ENCODE results near the gene MDH1B.
"Not testable (repeated sequence)": the region's sequence is repeated elsewhere in the genome, so short reads cannot be mapped to it uniquely, and the experiment has no call there.

MDH1B gene

GRCh38 chr2:206766057-206766930, 1.2 kb upstream of the MDH1B start:
- no peak for DNase-seq

DNA sequence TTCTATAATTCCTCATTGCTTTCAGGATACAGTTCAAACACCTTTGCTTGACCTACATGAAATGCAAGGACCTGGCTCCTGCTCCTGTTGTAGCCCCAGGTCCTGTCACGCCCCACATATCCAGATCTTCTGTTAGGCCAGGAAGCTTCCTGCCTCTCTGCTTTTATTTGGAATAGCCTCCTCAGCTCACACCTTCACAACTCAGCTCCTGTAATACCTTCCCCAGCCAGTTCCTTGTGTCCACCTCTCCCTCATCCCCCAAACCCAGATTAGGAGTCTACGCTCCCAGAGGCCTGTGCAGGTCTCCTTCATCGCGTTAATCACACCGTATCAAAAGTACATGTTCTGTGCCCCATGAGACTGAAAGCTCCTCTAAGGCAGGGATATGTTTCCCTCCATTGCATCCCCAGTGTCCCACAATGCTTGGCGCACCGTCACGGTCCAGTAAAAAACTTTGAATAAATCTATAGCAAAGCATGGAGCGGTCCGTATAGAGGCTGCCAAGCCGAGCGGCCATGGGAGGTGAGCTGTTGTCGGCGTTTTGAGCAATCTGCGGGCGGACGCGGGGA, 371 bp downstream of the MDH1B start:
- no peak for DNase-seq

GRCh38 chr2:206756816-206757215, 8.3 kb downstream of the MDH1B start:
- no peak for DNase-seq

DNA sequence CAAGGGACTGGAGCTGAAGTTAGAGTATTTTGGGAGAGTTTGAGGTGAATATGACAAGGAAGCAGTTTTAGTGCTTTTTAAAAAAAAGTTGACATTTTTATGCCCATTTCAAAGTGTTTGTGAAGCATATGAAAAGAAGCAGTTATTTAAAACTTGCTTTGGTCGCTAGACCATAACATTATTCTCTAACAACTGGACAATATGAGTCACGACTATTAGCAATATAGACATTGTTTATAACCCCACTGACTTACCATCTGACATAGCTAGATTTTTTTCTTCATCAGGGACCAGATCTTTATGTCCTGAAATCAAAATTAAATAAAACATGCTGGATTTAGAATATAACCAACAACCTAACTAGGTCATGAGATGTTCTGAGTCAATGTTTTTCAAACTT, 24.3 kb downstream of the MDH1B start:
- DNase-seq = no peak

GRCh38 chr2:206739271-206739670, 25.9 kb downstream of the MDH1B start:
- DNase-seq = no peak

DNA sequence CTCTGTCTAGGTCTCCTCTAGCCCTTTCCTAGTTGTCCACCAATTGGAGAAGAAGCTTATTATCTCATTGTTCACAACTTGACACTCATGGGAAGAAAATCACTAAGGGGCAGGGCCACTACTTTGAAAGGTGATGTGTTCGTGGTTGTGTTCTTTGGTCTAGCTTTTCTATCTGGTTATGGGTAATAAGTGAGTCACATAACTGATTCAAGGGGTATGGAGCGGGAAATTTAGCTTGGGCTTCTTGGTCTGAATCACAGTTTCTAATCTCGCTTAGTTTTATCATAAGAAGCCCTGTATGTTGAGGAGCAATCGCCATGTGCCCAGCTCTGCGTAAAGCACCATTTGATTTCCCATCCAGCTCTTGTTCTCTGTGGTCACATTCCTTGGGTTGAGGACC, 28.2 kb downstream of the MDH1B start:
- no peak for DNase-seq

DNA sequence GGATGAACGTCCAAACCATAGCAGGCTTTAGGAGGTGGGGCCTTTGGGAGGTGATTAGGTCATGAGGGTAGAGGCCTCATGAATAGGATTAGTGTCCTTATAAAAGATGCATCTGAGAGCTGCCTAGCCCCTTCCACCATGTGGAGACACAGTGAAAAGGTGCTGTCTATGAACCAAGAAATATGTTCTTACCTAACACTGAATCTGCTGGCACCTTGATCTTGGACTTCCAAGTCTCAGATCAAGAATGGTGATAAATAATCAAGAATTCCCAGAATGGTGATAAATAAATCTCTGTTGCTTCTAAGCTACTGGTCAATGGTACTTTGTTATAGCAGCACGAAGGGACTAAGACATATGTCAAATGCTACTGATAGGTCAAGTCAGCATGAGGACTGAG, 31.8 kb downstream of the MDH1B start:
- no peak for DNase-seq

GRCh38 chr2:206728277-206729199, 36.6 kb downstream of the MDH1B start:
- no peak for DNase-seq

DNA sequence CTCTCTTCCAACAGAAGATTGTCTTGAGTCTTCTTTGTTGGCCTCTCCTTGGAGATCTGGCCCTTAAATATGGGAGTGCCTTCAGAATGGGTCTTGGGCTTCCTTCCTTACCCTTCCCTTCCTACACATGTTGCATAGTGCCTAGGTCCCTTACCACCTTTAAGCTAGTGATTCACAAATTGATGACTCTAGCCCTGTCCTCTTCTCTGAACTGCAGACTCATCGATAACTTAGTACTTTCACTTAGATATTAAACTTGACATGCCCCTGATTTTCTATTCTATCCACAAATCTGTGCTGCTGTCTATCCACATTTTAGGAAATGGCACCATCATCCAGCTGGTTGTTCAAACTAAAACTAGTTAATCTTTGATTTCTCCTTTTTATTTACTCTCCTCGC, 37.8 kb downstream of the MDH1B start:
- no peak for DNase-seq

- DNase-seq = no peak
Measured at GRCh38 chr2:206723288-206723687, 41.8 kb downstream of the MDH1B start.

GRCh38 chr2:206721256-206721920, 43.7 kb downstream of the MDH1B start:
- DNase-seq = no peak

DNA sequence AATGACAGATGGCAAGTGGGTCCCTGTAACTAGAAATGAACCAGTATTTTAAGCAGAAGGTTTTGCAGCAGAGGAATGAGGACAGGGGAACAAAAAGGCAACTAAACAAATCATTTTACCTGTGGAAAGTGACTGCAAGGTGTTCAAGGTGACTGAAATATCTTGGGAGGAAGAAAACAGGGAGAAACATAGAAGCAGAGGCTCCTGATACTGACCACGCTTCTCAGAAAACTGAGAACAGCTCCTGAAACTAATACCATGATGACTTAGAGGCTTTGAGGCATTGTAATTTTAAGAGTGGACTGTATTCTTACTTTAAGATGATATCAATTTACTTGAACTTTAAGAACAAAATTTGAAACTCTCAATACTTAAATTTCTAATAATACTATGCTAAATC, 46.8 kb downstream of the MDH1B start, which contains the start of gene DYTN:
TSS of gene DYTN (minus strand) at position 101 of the 400 bp plus-strand sequence. CDS start 117 bp downstream, outside the sequence.
- no peak for DNase-seq

DNA sequence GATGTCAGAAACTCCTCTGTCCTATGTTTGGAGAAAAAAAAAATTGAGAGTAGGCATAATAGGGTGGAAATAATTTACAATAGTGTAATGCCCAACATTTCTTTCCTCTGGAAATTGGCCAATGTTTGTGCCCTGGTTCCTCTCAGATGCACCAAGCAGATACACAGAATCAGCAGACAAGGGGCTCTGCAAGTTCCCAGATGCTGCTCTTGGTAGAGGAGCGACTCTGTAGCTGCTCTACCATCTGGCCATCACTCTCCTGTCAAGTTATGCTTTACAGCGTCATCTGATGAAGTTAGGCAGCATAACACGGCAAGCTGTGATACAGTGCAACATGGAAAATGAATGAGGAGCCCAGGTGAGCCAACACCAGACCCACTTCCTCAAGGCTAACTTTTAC, 48.5 kb downstream of the MDH1B start:
- DNase-seq = no peak

DNA sequence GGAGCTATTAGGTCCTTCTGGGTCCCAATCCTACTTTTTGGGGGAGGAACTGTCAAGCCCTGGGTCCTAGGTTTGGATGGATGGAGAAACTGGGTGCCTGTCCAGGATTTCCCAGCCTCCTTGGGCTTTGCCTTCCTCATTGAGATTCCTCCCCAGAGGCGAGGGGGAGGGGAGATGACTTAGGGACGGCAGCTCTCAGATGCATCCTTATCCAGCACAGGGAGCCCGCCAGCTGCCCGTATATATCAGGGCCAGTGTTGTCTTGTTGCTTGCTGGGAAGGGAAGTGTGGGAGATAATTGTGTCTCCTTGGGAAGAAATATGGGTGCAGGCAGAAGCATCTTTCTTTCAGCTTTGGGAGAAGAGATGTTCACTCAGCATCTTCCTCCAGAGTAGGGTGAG, 49.9 kb downstream of the MDH1B start:
- not testable (repeated sequence) for DNase-seq

- DNase-seq = no peak
Measured at GRCh38 chr2:206713746-206714145, 51.4 kb downstream of the MDH1B start.

GRCh38 chr2:206708286-206708685, 56.8 kb downstream of the MDH1B start:
- DNase-seq = no peak

DNA sequence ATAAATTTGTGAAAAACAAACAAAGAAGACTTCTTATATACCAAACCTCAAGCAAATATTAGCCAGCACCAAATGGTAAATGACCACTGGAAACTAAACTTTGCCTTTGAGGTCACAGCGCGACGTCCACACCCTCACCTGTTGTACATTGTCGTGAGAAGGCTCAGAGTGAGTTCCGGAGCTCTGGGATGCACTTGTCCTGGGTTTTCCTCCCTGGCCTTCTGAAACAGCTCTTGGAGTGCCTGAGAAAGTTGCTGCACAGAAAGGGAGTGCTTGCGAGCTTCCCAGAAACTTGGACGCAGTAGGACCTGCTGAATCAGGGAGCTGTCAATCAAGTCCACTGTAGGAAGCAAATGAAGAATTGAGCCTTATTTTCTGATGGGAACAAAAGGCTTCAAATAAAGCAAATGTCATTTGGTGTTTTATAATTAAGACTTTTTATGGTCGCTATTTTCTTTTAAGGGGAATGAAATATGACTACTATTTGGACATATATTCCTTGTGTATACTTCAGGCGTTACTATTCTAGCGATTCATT, 57.9 kb downstream of the MDH1B start:
- no peak for DNase-seq

DNA sequence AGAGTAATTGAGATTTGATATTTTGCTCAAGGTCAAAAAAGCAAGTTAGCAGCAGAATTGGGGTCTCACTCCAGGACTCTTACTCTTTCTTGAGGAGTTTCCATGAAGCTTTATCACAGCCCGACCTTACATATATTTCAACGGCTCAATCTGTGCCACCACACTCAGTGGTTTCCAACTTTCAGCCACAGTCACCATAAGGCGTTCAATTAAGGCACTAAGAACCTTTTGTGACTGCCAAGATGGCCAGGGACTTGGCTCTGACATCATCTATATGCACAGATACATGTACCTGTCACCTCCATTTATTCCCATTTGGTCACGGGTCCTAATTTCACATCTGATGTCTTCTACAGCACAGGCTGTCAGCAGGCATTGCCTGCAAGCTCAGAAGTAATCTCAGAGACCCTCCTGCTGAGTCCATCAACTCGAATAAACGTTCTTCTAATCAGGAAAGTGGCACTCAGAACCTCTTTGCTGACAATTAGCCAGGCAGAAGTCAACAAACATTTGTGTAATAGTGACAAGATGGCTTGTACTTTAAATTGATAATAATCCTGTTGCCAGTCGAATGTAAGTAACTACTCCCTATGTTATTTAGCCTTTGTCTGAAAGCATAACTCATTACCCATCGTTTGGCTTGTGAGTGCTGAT, 63.0 kb downstream of the MDH1B start:
- DNase-seq = no peak

GRCh38 chr2:206700156-206700555, 65.0 kb downstream of the MDH1B start:
- DNase-seq = no peak

GRCh38 chr2:206698811-206699210, 66.3 kb downstream of the MDH1B start:
- no peak for DNase-seq

- DNase-seq = no peak
Measured at GRCh38 chr2:206696910-206697309, 68.2 kb downstream of the MDH1B start.

All from NCI-H2029 (cell line).